Lower leg skin (tissue), 3 donors: ENCODE data around the gene AUH.
"Not testable (repeated sequence)": the region's sequence is repeated elsewhere in the genome, so short reads cannot be mapped to it uniquely, and the experiment has no call there.

Source experiments
- CTCF ChIP-seq, 3 donors: fragments of 450-650 bp; IDR thresholded peaks; one replicate each; pipeline ENCODE4 v1.5.1; 2016; ENCODE audit warnings: antibody characterized with exemption in 3 of 3, mild to moderate bottlenecking in 3 of 3, moderate library complexity in 2 of 3
- POLR2A ChIP-seq, 2 donors: fragments of 450-650 bp; IDR thresholded peaks; one replicate each; pipeline ENCODE4 v1.6.1; 2016 to 2017; ENCODE audit warnings: antibody characterized with exemption in 2 of 2, mild to moderate bottlenecking in 1 of 2, moderate library complexity in 1 of 2

GRCh38 chr9:91198881-91199280, 162.8 kb downstream of the AUH start:
- not testable (repeated sequence) for TF ChIP-seq CTCF, POLR2A (IDR thresholded peaks at IDR 0.05)
